GM12874 (cell line): ENCODE data around the gene FOSB.

Experiments used
- CTCF ChIP-seq: IDR thresholded peaks from 2 replicates; pipeline ENCODE4 v1.5.1; 2011; ENCODE audit warnings: low read depth, mild to moderate bottlenecking, control low read depth, low read length, moderate library complexity; ENCODE audit not compliant: insufficient read depth

The FOSB gene

GRCh38 chr19:45444318-45445041 is 23.3 kb upstream of the FOSB start:
- TF ChIP-seq CTCF = 0 out of 2 replicates have a peak, but pooled peaks have one; percentile 23

GRCh38 chr19:45445139-45445538 is 22.7 kb upstream of the FOSB start:
- no peak for TF ChIP-seq CTCF

GRCh38 chr19:45446295-45446694 is 21.5 kb upstream of the FOSB start:
- TF ChIP-seq CTCF = peak; percentile 54

- TF ChIP-seq CTCF = no peak
Measured at GRCh38 chr19:45446944-45447343, 20.9 kb upstream of the FOSB start.

- TF ChIP-seq CTCF = no peak
Measured at GRCh38 chr19:45448425-45448756, 19.4 kb upstream of the FOSB start.

- no peak for TF ChIP-seq CTCF
Measured at GRCh38 chr19:45448887-45449299, 18.9 kb upstream of the FOSB start.

- no peak for TF ChIP-seq CTCF
Measured at GRCh38 chr19:45450012-45450333, 17.8 kb upstream of the FOSB start.
